Right ventricle myocardium inferior (tissue), 1 donor: Measurements from ENCODE around the gene SLC25A42. TPM values are rescaled to one million over a fixed set of nuclear protein-coding genes. Genes with fewer than 3 reads are reported as not detected.
A peak's percentile ranks its signal among the peaks of the same experiment; 100 is the strongest.

ENCODE experiments used
- ATAC-seq: fragments of 200-7000 bp; cut with Tn5 transposase; one replicate; pipeline ENCODE4 v1.9.1; 2020; ENCODE audit warnings: mild to moderate bottlenecking, moderate library complexity
- DNase-seq: peaks from one replicate; pipeline ENCODE4 v3.0.0; 2021; ENCODE audit errors: missing footprints
- intact Hi-C: fragments of 100-400 bp; cut with DNase I; formaldehyde crosslinking; loops from one replicate; pipeline ENCODE4 v1.11.0; 2022
- total RNA-seq: library from RNA; stranded (reverse); fragmentation: NEBNext Ultra II Directional; extraction: Animal tissue kit (Norgen Biotek cat#: 25700); gene quantifications from one replicate; pipeline ENCODE4 v1.2.1, GENCODE V29; 2021
- donor health status: DM: no; HTN: yes; CAD: no; lungs with severe emphysema.

The SLC25A42 gene
- total RNA-seq, 1 donor from 2014 or later = 30.9 TPM

DNA sequence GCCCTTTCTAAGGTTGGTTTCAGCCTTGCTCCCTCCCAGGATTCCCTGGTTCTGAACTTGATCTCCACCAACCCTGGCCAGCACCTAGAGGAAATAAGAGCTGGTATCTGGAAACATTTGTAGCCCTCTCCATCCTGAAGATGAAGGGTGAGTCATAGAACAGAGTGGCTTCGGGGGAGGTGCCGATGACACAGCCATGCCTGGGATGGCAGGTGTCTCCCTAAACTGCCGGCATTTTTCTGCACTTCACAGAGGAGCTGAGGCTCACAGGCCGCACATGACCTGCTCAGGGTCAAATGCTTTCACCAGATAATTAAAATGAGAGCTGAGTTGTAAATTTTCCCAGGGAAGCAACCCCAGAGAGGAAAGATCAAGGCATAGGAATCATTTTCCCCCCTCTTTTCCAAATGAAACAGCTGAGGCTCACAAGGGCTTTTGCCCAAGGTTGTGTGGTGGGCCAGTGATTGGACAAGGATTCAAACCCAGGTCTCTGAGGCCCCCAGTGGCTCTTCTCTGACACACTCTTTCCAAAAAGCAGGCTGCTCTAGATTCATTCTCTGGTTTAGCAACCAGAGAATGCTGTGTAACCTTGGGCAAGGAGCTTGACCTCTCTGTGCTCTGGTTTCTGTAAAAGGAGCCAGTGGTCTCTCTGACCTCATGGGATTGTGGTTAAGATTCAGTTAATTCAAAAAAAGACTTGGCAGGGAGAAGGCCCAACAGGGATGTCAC lies 1.2 kb upstream of the SLC25A42 start:
- intact Hi-C loops = loop anchor here (1.0 to 10.0 kb wide), 3 partner anchors 76 to 262 kb away; partner anchors contain the start of genes BORCS8, MAU2, RFXANK and SUGP1
- no peak for ATAC-seq
- DNase-seq = no peak

DNA sequence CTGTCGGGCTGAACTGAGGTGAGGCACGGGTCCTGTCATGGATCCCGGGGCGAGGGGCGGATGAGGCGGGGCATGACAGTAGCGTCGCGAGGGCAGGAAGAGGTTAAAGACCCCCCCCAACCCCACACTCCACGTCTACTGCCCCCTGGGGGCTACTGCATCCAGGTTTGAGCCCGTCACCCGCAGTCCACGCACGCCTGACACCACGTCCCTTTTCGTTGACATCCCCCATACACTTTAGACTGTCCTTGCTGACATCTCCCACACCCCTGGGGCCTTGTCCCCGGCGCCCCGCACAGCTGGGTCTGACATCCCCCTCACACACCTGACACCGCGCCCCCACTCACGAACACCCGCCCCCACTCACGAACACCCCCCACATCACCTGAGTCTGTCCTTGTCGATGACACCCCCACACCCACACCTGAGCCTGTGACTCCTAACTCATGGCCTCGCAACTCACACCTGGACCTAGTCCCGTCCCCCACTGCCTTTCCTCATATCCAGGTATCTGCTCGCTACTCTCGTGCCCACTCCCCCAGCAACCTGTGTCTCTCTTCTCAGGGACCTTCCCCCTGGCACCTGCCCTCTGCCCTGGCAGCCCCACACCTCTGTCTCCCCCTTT lies 416 bp downstream of the SLC25A42 start:
- DNase-seq = peak; percentile 75
- intact Hi-C loops = loop anchor here (10.0 kb wide), 1 partner anchor 261 kb away; the partner anchor contains the start of genes MAU2 and SUGP1
- ATAC-seq = no peak

DNA sequence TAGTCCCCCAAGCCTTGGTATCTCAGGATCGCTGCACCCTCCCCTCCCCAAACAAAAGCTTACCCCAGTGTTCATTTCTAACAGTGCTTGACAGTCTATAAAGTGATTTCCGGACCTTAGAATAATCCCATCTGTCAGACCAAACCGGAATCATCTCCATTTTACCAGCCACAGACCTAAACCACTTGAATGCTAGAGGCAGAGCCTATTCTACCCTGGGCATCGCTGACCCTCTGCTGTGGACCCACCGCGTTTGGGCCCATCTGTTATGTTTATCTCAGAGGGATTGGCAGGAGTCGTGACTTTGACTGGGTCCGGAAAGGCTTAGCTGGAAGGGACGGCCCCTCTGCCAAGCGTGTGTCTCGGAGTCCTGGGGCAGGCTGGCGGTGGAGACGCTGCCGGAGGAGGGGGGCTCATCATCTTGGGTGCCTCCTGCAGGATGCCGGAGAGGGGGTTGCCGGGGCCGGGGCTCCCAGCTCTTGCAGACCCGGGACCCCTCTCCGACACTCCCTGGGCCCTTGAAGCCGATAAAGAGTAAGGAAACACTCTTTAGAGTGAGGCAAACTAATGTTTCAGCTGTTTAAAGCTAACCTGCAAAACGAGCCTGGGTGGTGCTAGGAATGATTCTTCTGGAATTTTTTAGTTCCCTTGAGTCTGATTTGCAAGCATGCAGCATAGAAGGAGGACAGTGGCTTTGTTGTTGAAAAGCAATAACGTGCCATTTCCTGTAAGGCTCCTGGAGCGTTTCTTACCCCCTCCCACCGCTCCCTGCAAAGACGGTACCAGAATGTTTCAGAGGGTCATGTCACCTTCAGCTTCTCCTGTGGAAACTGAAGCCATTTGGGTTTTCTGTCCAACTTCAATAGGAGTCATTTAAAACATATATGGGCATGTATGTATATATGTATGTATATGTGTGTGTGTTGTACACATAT lies 1.3 kb downstream of the SLC25A42 start:
- intact Hi-C loops = loop anchor here (10.0 kb wide), 1 partner anchor 260 kb away; the partner anchor contains the start of genes MAU2 and SUGP1
- no peak for ATAC-seq
- peak; percentile 66 for DNase-seq

GRCh38 chr19:19067276-19068072 lies 3.7 kb downstream of the SLC25A42 start:
- ATAC-seq = no peak
- DNase-seq = no peak
- intact Hi-C loops = loop anchor here (10.0 kb wide), 1 partner anchor 257 kb away; the partner anchor contains the start of genes MAU2 and SUGP1

DNA sequence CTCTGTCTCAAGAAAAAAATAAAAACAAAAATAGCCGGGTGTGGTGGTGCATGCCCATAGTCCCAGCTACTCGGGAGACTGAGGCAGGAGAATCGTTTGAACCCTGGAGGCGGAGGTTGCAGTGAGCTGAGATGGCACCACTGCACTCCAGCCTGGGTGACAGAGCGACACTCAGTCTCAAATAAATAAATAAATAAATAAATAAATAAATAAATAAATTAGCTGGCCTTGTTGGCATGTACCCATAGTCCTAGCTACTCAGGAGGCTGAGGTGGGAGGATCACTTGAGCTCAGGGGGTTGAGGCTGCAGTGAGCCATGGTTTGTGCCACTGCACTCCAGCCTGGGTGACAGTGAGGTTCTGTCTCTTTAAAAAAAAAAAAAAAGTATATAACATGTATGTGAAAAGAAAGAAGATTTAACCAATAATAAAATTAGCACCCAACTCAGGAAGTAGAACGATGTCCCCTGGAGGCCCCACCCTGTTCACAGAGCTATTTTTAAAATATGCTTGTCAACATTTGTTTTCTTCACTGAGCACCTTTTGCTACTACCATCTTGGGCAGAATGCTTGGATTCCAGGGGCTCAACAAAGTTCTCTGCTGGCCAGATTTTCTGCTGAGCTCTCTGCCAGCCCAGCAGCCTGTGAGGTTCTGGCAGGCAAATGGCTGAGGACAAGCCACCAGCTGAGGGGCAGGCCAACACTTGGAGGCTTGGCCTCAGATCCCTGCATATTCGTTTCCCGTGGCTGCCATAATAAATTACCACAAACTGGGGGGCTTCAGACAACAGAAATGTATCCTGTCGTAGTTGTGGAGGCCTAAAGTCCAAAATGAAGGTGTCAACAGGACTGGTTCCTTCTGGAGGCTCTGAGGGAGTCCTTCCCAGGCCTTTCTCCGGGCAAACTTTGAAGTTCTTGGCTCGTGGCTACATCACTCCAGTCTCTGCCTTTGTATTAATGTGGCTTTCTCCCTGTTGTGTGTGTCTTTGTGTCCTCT lies 5.2 kb downstream of the SLC25A42 start:
- intact Hi-C loops = loop anchor here (10.0 kb wide), 1 partner anchor 256 kb away; the partner anchor contains the start of genes MAU2 and SUGP1
- ATAC-seq (peak; percentile 48), DNase-seq (peak; percentile 41)

DNA sequence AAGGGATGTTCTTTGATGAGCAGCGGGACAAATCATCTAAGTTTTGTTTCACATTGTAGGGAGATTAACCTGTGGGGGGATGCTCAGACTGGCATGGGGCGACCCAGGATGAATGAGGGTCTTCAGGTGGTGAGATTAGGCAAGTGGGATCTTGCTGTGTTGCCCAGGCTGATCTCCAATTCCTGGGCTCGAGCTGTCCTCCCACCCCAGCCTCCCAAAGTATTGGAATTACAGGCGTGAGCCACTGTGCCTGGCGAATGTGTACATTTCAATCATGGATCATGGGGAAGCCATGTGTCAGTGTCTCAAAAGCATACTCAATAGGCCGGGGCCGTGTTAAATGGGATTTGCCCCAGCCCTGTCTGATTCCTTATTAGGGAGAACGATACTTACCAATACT lies 8.1 kb downstream of the SLC25A42 start:
- DNase-seq = peak; percentile 33
- no peak for ATAC-seq
- intact Hi-C loops = no loop called here

DNA sequence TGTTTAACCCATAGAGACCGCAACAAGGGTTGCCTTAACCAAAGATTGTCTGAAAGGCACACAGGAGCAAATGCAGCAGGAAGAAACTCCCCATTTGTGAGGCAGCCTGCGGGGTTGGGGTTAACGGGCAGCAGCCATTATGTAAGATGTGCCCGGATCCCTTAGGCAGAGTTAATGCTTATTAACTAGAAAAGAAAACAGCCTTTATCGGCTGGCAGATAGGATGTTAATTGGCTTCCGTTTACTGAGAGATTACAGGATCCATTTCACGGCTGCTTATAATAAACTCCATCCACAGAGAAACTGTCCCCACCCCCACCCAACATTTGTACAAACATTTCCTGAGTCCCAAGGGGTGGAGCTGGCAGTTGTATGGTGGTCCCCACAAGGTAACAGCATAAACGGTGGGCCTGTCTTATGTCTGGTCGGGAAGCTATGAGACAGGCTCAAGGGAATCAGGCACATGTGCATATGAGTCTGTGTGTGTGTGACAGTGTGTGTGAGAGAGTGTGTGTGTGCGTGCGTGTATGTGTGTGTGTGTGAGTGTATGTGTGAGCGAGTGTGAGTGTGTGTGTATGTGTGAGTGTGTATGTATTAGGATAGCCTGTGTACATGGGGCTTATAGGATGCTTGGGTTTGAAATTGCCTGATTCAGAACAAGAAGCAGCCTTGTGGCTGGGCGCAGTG lies 10.5 kb downstream of the SLC25A42 start:
- ATAC-seq (no peak), DNase-seq (no peak)
- intact Hi-C loops = no loop called here

DNA sequence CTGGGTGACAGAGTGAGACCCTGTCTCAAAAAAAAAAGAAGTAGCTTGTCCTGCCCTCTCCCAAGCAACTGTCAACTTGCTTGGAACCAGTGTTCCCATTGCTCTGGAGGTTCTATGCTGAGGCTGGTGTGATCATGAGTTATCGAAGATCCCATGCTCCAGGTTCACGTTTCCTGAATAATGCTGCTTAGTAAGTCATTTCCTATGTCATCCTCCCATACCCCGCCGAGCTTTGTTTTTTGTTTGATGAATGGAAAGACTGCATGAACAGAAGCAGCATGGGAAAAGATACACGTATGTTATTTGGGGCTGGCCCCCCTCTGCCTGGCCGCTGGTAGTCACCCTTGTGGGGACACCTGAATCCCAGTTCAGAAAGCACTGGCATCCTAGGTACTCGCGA lies 11.3 kb downstream of the SLC25A42 start:
- intact Hi-C loops = no loop called here
- DNase-seq (no peak), ATAC-seq (no peak)

- ATAC-seq (no peak), DNase-seq (no peak)
- intact Hi-C loops = no loop called here
These were observed 12.7 kb downstream of the SLC25A42 start for GRCh38 chr19:19076476-19076875.

GRCh38 chr19:19077103-19077502 lies 13.3 kb downstream of the SLC25A42 start:
- intact Hi-C loops = no loop called here
- ATAC-seq = no peak

GRCh38 chr19:19078801-19079200 lies 15.0 kb downstream of the SLC25A42 start:
- ATAC-seq (no peak), DNase-seq (peak; percentile 23)
- intact Hi-C loops = no loop called here

More at GRCh38 chr19:19077103-19077502, 13.3 kb downstream of the SLC25A42 start:
- peak; percentile 30 for DNase-seq

DNA sequence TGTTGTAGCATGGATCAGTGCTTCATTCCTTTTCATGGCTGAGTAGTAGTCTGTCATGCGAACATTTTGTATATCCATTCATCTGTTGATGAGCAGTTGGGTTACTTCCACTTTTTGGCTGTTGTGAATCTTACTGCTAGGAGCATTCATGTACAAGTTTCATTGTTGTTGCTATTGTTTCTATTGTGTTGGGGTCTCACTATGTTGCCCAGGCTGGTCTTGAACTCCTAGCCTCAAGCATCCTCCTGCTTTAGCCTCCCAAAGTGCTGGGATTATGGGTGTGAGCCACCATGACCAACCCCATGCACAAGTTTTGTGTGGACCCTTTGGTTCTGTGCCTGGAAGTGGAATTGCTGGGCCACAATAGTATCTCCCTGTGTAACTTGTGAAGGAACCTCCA lies 15.8 kb downstream of the SLC25A42 start:
- intact Hi-C loops = no loop called here
- ATAC-seq (no peak), DNase-seq (no peak)

DNA sequence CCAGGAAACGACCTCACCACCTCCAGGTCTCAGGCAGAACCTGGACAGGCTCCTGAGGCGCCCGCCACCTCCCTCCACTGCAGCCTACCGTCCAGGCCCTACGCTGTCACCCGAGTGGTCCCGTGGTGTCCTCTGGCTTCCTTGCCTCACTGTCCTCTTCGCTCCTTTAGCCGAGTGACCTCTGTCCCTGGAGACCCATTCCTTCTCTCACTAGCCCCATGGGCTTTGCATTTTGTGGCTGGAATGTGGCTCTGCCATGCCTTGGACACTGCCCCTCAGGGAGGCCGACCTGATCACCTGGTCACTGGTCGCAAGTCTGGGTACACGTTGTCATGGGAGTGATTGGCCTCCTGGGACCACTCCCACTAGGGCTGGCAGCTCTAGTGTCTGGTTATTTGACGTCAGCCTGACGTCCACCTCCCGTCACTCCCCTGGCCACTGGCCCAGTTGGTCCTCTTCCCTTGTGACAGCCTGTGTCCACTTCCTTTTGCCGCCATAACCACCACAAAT lies 17.9 kb downstream of the SLC25A42 start:
- DNase-seq (peak; percentile 78), ATAC-seq (peak; percentile 38)
- intact Hi-C loops = no loop called here

DNA sequence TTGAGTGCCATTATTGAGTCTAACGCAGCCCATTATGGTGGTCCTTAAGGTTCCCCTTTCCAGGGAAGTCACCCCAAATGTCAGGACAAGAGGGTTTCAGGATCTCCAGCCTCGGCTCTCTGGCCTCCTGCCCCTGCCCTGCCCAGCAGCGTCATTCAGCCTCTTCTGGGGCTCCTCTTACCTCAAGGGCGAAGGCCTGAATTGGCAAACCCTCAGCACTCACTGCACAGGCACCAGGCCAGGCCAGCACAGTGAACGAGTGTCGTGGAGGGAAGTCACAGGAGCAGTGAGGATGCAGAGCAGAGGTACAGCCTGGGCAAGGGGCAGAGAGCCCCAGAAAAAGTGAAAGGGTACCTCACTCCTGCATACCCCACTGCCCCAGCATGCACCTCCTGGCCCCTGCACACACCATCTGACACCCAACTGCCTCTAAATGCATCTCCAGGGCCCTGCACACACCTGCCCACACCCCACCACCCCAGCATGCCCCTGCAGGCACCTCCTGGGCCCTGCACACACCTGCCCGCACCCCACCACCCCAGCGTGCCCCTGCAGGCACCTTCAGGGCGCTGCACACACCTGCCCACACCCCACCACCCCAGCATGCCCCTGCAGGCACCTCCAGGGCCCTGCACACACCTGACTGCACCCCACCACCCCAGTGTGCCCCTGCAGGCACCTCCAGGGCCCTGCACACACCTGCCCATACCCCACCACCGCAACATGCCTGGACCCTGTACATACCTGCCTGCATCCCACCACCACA lies 19.8 kb downstream of the SLC25A42 start:
- peak; percentile 72 for DNase-seq
- peak; percentile 78 for ATAC-seq
- intact Hi-C loops = no loop called here

DNA sequence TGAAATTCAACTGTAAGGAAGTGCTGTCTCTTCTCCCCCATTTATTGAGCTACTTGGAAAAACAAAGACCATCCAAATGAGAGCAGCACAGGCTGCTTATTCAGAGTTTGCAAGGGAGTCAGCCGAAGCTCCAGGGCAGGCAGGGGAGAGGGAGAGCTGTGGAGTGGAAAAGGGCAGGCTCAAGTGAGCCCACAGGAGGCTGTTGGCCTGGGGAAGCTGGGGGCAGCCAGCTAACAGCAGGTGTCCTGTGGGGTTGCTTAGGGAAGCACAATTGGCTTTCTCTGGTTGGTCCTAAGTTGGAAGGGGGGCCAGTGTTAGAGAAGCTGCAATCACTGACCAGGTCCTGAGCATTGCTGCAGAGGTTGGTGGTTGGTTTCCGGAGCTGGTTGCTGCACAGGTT lies 23.9 kb downstream of the SLC25A42 start:
- ATAC-seq (no peak), DNase-seq (no peak)
- intact Hi-C loops = no loop called here

DNA sequence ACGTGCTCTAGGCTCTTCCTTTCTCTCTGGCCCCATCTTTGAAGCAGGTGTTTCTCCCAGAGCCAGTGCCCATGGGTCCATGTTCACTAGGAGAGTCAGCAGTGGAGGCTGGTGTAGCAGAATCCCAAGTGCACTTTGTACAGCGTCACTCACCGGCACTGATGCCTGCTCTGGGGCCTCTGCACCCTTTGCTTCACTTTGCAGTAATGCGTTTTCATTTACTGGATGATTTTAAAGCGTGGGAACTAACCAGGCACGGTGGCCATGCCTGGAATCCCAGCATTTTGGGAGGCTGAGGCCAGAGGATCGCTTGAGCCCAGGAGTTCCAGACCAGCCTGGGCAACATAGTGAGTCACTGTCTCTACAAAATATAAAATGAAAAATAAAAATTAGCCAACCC lies 30.7 kb downstream of the SLC25A42 start:
- ATAC-seq (no peak), DNase-seq (peak; percentile 26)
- intact Hi-C loops = no loop called here
